ENCODE measurements around the gene TGFB1.

The TGFB1 gene

DNA sequence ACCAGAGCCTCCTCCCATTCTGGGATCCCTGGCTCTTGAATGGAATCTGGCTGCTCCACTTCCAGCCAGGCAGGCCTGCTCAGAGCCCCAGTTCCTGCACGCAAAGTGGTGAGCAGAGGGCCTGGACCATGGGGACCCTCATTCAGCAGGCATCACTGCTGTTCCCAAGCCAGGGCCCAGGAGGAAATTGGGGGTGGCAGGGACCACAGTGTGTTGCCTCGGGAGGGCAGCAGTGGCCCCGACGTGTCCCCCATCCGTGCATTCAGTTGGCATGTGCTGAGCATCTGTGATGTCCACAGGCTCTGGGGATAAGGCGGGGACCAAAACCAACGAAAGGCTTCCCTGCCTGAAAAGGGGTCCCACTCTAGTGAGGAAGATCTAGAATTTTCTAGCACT, 32.5 kb downstream of the TGFB1 start:
- no peak for DNase-seq (ENCODE audit: low read depth in 2 of 2)

DNA sequence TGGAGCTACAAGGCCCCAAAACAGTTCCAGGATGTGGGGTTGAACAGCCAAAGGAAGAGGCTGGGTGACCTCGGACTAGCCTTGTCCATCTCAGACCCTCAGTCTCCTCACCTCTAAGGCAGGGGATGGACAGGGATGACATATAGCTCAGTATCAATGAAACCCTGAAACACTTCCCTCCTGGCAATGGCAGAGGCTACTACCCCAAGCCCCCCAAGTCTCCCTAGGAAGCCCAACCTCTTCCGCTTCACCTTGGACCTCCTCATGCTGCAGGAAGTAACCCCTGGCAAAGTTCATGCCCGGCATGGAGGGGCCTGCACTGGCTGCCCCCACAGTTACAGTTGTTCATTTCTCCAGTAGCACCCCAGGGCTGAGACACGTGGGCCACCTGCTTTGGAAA, 33.2 kb downstream of the TGFB1 start:
- DNase-seq (ENCODE audit: low read depth in 2 of 2): no peak

DNA sequence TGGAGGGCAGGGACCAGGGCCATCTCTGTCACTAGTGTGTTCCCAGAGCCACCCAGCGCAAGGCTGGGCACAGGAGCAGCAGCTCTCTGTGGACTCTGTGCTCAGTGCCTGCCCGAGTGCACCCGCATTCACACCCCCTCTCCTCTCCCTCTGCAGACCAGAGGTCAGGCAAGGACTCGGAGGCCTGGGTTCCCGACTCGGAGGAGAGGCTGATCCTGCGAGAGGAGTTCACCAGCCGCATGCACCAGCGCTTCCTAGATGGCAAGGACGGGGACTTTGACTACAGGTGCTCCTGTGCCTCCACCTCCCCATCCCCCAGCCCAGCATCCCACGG, 33.6 kb downstream of the TGFB1 start:
- no peak for DNase-seq (ENCODE audit: low read depth in 2 of 2)

DNA sequence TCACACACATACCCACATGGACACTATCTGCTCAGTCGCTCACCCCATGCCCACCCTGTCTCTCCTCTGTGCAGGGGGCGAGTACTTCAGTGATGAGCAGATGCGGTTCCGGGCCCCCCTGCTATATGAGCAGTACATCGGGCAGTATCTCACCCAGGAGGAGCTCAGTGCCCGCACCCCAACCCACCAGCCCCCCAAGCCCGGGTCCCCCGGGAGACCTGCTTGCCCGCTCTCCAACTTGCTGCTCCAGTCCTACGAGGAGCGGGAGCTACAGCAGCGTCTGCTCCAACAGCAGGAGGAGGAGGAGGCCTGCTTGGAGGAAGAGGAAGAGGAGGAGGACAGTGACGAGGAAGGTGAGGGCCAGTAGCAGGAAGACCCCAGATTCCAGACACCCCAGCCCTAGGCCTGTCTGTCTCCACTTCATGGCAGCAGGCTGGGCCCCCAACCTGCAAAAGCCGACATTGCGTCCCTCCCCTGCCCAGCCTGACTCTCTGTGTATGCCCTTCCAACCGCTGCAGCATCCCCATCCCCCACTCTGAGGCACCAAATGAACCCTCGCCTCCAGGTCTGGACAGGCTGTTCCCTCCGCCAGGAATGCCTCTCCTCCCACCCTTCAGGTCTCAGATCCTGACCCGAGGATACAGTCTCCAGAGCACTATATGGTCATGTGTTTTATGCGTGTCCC, 34.1 kb downstream of the TGFB1 start:
- no peak for DNase-seq (ENCODE audit: low read depth in 2 of 2)

DNA sequence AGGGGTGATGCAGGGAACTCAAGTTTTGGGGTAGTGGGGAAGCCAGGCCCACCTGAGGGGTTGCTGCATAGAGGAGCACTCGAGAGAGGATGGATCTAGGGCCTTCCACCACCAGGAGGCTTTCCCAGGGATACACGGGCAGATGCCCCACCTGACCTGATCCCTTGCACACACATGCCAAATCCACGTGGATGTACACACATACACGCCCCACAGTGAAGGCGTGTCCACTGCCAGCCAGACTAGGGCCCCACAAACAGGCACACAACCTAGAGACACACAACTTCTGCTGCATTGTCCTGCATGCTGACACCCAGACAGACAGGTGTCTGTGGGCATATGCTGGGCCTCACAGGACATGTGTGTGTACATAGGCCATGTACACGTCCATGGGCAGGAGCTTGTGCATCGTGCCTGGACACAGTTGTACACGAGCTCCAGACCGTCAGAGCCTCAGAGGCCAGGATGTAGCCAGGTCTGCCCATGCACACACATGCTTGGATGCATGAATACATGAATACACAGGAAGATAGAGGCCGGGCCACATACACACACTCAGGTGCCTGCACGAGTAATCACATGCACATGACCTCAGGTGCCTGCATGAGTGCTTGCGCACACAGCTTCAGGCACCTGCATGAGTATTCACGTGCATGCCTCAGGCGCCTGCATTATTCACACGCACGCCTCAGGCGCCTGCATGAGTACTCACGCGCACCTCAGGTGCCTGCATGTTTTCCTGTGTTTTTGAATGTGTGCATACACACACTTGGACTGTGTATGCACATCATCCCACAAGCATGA, 34.8 kb downstream of the TGFB1 start:
- DNase-seq (ENCODE audit: low read depth in 2 of 2): no peak

DNA sequence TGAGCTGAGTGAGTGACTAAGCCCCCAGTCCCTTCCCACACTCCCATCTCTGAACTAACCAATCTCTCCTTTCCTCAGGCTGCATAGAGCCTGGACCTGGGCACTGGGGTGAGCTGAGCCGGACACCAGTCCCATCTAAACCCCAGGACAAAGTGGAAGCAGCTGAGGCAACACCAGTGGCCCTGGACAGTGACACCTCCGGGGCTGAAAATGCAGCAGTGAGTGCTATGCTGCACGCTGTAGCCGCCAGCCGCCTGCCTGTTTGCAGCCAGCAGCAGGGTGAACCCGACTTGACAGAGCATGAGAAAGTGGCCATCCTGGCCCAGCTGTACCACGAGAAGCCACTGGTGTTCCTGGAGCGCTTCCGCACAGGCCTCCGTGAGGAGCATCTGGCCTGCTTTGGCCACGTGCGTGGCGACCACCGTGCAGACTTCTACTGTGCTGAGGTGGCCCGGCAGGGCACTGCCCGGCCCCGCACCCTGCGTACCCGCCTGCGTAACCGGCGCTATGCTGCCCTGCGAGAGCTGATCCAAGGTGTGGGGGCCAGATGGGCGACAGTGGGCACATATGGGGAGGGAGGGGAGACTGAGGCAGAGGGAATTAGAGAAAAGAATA, 37.3 kb downstream of the TGFB1 start:
- no peak for DNase-seq (ENCODE audit: low read depth in 2 of 2)

DNA sequence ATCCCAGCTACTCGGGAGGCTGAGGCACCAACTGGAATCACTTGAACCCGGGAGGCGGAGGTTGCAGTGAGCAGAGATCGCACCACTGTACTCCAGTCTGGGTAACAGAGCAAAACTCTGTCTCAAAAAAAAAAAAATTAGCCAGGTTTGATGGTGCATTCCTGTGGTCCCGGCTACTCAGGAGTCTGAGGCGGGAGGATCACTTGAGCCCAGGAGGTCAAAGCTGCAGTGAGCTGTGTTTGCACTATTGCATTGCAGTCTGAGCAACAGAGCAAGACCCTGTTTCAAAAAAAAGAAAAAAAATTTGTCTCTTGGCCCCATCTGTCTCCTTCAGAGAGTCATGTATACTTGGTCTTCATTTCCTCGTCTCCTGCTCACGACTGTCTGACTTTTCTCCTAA, 42.1 kb downstream of the TGFB1 start:
- no peak for DNase-seq (ENCODE audit: low read depth in 2 of 2)

DNA sequence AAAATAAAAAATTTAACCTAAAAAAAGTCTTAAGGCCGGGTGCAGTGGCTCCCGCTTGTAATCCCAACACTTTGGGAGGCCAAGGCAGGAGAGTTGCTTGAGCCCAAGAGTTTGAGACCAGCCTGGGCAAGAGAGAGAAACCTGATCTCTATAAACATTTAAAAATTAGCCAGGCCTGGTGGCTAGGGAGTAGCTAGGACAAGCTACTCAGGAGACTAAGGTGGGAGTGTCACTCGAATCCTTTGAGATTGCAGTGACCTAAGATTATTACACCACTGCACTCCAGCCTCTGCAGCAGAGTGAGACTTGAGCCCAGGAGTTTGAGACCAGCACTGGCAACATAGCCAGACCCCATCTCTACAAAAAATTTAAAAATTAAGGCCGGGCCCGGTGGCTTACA, 42.6 kb downstream of the TGFB1 start:
- DNase-seq (ENCODE audit: low read depth in 2 of 2): no peak

DNA sequence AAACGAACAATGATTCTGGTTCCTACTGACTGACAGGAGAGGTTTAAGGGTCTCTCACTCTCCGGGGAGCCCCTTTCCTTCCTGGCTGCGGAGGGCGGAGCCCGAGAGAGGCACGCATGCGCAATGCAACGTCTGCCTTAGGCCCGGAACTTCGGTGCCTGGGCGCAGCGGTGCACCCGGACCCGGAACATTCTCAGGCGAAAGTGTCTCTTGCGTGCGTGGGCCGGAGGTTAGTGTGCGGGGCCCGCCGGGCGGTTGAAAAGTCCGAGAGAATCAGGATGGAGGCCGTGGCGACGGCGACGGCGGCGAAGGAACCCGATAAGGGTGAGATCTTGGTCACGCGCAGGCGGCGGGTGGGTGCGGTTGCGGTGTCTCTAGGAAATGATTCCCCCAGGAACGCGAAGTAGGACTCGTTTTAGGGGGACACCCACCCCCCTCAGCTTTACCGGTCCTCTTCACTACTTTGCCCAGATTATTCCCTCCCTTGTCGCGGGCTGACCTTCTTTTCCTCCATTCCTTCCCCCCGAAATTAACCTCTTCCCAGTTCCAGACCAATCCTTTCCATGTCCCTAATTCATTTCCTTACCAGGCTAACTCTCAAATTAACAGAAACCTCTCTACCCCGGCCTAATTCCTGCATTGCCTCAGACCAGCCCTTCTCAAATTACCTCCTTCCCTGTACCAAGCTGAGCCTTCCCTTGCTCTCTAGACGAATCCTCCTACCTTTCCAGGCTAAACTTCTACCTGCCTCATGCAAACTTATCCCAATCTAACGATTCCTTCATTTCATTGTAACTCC, 43.5 kb downstream of the TGFB1 start, which contains the start of gene CCDC97:
TSS of gene CCDC97 (plus strand) at position 140 of the 799 bp plus-strand sequence. CDS start at position 279, 139 bp downstream.
- DNase-seq (ENCODE audit: low read depth in 2 of 2): peak; percentile 78 to 82

DNA sequence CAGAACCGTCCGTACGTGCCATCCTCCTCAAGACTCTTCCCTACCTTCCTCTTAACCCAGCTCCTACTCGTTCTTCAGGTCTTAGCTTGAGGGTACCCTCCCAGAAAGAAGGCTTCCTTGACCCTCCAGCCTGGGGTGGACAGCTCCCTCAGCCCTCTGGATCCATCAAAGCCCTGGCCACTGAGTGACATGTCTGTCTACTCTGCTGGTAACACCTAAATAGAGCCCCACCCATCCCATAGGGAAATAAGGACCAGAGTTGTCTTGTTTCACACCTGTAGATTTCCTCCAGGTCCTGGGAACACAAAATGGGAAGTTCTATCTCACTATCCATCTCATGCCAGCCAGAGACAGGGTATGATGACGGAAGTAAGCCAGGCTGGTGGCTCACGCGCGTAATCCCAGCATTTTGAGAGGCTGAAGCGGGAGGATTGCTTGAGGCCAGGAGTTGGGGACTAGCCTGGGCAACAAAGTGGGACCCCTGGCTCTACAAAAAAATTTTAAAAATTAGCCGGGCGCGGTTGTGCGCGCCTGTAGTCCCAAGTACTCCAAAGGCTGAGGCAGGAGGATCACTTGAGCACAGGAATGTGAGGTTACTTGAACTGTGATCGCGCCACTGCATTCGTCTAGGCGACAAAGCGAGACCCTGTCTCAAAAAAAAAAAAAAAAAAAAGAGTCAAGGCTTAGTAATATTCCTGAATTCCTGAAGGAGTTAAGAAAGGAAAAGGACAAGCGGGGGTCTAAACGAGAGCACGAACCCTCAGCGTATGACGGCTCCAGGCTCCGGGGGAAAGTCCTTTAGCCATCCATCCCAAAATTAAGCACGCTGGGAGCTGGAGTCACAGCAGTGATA, 44.3 kb downstream of the TGFB1 start:
- DNase-seq (ENCODE audit: low read depth in 2 of 2): no peak

DNA sequence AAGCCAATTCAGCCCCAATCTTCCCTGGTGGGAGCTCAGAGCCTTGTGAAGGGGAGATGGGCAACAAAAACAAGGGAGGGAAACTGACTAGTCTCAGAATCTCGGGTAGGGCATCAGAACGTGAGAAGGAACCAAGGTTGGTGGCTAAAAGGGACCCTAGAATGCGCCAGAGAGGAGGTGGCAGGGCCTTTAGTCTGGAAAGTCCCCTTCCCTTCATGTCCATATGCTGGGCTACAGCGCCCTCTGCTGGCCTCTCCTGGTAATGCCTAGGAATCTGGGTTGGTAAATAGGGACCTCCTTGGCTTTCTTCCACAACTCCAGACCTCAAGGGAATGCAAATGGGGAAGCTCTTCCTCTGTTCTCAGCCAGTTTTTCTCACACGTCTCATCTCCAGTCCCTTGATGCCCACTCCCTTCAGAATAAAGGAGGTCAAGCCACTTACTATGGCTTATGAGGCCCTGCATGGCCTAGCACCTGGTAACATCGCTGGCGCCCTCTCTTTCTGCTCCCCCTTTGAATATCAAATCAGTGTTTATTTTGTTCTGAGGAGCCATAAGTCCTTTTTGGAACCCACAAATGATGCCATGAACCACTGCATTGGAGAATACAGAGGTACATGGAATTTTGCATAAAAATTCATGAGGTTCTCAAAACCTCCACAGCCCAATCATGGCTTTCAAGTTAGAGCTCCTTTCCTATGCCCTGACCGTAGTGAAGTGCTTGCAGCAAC, 45.1 kb downstream of the TGFB1 start:
- peak; percentile 85 to 98 for DNase-seq (ENCODE audit: low read depth in 2 of 2)

DNA sequence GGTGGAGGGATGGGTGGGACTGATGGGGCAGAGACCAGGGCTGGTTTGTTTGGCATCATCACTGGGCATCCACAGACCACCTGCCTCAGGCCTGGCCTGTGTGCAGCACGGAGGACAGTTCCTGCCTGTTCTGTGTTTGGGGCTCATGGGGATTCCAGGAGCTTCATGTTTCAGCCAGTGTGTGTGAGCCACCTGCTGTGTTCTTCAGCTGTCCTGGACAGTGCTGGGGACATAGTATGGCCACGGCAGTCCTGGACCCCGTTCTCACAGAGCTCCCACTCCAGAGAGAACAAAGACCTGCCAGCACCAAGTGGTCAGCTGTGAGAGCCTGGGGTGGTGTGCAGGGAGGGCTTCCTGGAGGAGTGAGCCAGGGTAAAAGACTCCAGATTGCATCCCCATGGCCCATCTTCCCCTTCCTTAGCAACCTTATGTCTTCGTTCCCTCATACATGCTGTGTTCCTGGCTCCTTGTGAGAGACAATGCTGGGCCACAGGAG, 45.7 kb downstream of the TGFB1 start:
- DNase-seq (ENCODE audit: low read depth in 2 of 2): no peak

DNA sequence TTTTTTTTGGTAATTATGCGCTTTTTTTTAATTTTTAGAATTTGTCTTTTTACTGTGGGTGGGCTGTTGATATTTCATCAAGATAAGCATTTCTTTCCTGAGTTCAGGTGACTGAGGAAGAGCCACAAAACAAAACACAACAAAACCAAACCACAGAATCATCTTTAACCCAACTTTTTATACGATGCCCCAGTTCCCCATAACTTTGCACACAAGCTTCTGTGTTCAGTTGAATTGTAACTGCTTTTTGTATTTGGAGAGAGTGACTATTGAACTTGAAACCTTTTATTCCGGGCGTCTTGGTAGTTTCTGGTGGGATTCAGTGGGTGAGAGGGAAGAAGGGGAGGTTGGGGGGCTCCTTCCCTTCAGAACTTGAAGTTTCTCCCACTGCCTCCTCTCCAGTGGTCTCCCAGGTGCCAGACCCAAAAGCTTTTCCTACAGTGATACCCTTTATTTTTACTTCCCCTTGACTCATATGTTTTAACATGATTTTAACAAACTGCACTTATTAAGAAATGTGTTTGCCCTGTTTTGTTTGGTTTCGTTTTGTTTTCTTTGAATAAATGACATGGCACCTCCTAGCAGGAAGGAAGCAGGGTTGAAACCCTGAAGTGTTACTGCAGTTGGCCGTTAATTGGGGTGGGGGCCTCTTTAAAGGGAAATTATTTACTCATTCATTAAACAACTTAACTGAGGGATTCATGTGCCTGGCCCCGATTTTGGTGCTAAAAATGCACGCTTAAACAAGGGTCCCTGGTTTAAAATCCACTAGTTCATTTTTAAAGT, 46.4 kb downstream of the TGFB1 start:
- no peak for DNase-seq (ENCODE audit: low read depth in 2 of 2)

DNA sequence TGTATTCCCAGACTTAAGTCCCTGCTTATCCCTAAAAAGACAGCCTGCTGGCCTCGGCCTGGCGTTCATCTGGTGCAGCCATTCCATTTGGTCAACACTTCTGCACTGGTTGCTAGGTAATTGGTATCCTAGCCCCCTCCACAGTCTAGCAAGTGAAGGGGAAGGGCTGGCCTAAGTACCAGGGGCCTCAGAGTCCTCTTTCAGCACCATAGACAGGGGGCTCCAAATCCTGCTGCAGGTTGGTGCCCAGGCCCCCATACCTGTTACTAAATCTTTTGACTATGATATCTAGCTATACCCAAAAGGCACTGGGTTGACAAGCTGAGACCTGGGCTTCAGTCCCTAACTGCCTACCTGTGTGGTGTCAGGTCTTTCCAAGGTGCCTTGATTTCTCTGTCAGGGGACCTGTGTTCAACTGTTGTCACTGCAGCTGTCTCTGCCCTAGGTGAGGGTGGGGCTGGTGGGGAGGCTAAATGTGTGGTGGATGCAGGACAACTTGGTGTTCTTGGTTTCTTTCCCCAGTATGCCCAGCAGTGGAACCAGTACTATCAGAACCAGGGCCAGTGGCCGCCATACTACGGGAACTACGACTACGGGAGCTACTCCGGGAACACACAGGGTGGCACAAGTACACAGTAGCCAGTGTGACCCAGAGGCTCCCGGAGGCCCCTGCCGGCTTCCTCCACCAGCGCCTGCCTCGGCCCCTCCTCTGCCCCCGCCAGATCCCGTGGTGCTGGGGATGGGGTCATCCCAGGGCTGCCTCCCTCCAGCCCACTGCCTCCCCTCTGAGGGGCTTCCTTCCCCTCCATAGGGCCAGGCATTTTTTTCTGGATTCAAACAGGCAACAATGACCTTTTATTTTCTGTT, 47.6 kb downstream of the TGFB1 start:
- DNase-seq (ENCODE audit: low read depth in 2 of 2): no peak

DNA sequence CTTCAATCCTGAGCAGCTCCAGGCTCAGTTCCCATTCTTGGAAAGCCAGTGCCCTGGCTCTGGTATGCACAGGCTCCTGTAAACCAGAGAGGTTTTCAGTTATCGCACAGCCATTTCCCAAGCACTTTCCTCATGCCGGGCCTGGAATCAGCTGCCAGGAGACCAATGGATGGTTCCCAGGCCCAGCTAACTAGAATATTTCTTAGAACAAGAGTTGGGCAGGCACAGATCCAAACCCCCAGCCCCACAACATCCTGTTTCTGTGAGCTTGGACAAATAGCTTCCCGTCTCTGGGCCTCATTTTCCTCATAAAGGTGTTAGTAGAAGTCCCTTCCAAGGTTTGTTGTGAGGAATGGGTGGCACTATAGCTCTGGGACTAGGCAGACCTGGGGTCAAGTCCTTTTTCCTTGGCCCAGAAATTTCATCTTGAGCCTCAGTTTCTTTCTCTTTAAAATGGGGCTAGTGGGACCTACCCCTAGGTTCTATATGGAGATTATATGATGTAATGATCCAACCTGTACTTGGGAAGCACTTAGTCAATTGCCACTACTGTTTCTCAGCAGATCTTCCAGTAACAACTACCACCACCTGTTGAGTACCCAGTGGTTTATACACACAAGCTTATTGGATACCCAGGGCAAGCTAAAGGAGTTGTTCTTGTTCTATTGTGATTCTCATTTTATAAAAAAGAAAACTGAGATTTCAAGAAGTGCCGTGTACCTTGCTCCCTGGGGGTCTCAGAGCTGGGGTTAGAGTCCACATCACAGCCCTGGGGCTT, 48.8 kb downstream of the TGFB1 start:
- no peak for DNase-seq (ENCODE audit: low read depth in 2 of 2)

DNA sequence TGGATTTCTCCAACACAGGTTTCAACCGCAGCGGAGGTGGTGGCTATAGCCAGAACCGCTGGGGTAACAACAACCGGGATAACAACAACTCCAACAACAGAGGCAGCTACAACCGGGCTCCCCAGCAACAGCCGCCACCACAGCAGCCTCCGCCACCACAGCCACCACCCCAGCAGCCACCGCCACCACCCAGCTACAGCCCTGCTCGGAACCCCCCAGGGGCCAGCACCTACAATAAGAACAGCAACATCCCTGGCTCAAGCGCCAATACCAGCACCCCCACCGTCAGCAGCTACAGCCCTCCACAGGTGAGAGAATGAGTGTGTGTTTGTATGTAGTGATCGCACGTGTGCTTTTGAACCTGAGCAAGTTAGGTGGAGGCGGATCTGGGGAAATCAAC, 49.8 kb downstream of the TGFB1 start:
- no peak for DNase-seq (ENCODE audit: low read depth in 2 of 2)

DNA sequence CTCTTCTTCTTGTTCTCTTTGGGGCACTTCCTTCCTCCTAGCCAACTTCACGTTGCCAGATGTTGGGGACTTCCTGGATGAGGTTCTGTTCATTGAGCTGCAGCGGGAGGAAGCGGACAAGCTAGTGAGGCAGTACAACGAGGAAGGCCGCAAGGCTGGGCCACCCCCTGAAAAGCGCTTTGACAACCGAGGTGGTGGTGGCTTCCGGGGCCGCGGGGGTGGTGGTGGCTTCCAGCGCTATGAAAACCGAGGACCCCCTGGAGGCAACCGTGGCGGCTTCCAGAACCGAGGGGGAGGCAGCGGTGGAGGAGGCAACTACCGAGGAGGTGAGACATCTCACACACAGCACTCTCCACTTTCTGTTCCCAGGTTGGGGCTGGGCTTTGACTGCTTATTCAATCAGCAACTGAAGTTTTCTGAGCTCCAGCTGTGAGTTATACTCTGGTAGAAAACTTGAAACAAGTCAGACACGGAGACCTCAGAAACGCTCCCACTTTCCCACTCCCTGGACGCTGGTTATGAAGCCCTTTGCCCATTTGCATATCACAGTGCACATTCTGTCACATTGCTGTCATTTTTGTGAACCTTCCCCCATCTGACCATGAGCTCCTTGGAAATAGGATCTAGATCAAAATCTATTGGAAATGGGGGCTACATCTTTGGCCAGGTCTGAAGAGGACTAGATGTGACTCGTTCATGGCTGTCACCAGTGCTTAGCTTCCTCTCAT, 50.9 kb downstream of the TGFB1 start:
- DNase-seq (ENCODE audit: low read depth in 2 of 2): peak in 1 of 2 donors; percentile 38

All from stimulated activated CD8-positive, alpha-beta memory T cell treated with anti-CD3 and anti-CD28 coated beads, Interleukin-7, amount 100 ng/mL, for 1 hour (primary cell).